HCEC 1CT (cell line): Measurements from ENCODE around the gene PUDP.
"Not testable (repeated sequence)": the region's sequence is repeated elsewhere in the genome, so short reads cannot be mapped to it uniquely, and the experiment has no call there.

Experiments
- DNase-seq: peaks from one replicate; pipeline ENCODE4 v3.0.0-alpha.2; 2017

PUDP gene

GRCh38 chrX:7147978-7148854 lies at the start of gene PUDP:
TSS of gene PUDP (minus strand) at chrX:7148153. CDS start at chrX:7148113, 40 bp downstream.
- peak; percentile 69 for DNase-seq

GRCh38 chrX:7194606-7195005 lies 46.7 kb upstream of the PUDP start:
- DNase-seq, result no peak

GRCh38 chrX:7192871-7193270 lies 44.9 kb upstream of the PUDP start:
- DNase-seq, result no peak

- DNase-seq, result no peak
Measured at GRCh38 chrX:7191681-7192110, 43.7 kb upstream of the PUDP start.

- DNase-seq, result no peak
Measured at GRCh38 chrX:7190157-7190556, 42.2 kb upstream of the PUDP start.

- no peak for DNase-seq
Measured at GRCh38 chrX:7188672-7189071, 40.7 kb upstream of the PUDP start.

- no peak for DNase-seq
Measured at GRCh38 chrX:7184816-7185215, 36.9 kb upstream of the PUDP start.

GRCh38 chrX:7179446-7179845 lies 31.5 kb upstream of the PUDP start:
- no peak for DNase-seq

- DNase-seq, result not testable (repeated sequence)
Measured at GRCh38 chrX:7178859-7179258, 30.9 kb upstream of the PUDP start.

GRCh38 chrX:7170898-7171297 lies 22.9 kb upstream of the PUDP start:
- DNase-seq, result peak; percentile 3

GRCh38 chrX:7169627-7170026 lies 21.7 kb upstream of the PUDP start:
- no peak for DNase-seq

GRCh38 chrX:7168371-7168770 lies 20.4 kb upstream of the PUDP start:
- DNase-seq, result no peak

- DNase-seq, result no peak
Measured at GRCh38 chrX:7164174-7164573, 16.2 kb upstream of the PUDP start.

- DNase-seq, result no peak
Measured at GRCh38 chrX:7163146-7163677, 15.3 kb upstream of the PUDP start.

- no peak for DNase-seq
Measured at GRCh38 chrX:7159149-7159861, 11.4 kb upstream of the PUDP start.

GRCh38 chrX:7158468-7158990 lies 10.6 kb upstream of the PUDP start:
- no peak for DNase-seq

- no peak for DNase-seq
Measured at GRCh38 chrX:7156879-7157278, 8.9 kb upstream of the PUDP start.

GRCh38 chrX:7155163-7155562 lies 7.2 kb upstream of the PUDP start:
- no peak for DNase-seq

- no peak for DNase-seq
Measured at GRCh38 chrX:7154041-7154597, 6.2 kb upstream of the PUDP start.

GRCh38 chrX:7153231-7153630 lies 5.3 kb upstream of the PUDP start:
- no peak for DNase-seq

- DNase-seq, result no peak
Measured at GRCh38 chrX:7149411-7149810, 1.5 kb upstream of the PUDP start.

- peak; percentile 2 for DNase-seq
Measured at GRCh38 chrX:7147413-7147977, 458 bp downstream of the PUDP start, which contains the start of gene STS. TSS of gene STS (plus strand) at chrX:7147712. CDS start at chrX:7253200, 105,488 bp downstream.
